MM.1S (cell line): ENCODE data around the gene DHRS7C.

Source experiments
- DNase-seq: peaks from one replicate; pipeline ENCODE4 v3.0.0-alpha.2; 2015
- H2AFZ ChIP-seq: fragments of 300-600 bp; sonication (generic); 2 replicates; pipeline ENCODE4 v1.6.0; 2016; ENCODE audit warnings: antibody characterized with exemption, low read length
- H3F3A ChIP-seq: fragments of 300-600 bp; sonication (generic); 2 replicates; pipeline ENCODE4 v1.6.1; 2016; ENCODE audit warnings: mild to moderate bottlenecking, antibody characterized with exemption, low read length, moderate library complexity, mixed read lengths; ENCODE audit not compliant: insufficient read depth
- H3K27ac ChIP-seq: fragments of 300-600 bp; sonication (generic); 2 replicates; pipeline ENCODE4 v1.5.1; 2016; ENCODE audit warnings: mild to moderate bottlenecking, low read length
- H3K27me3 ChIP-seq: fragments of 300-600 bp; sonication (generic); replicated peaks from 2 replicates; pipeline ENCODE4 v1.6.0; 2016; ENCODE audit warnings: low read length; ENCODE audit not compliant: insufficient read depth
- H3K36me3 ChIP-seq: fragments of 300-600 bp; sonication (generic); replicated peaks from 2 replicates; pipeline ENCODE4 v1.6.1; 2016; ENCODE audit warnings: mild to moderate bottlenecking, low read length, mixed read lengths; ENCODE audit not compliant: insufficient read depth
- H3K4me1 ChIP-seq: fragments of 300-600 bp; sonication (generic); 2 replicates; pipeline ENCODE4 v1.6.1; 2016; ENCODE audit warnings: low read length, mixed read lengths
- H3K4me2 ChIP-seq: fragments of 300-600 bp; sonication (generic); 2 replicates; pipeline ENCODE4 v1.6.0; 2016; ENCODE audit warnings: low read depth, low read length
- H3K4me3 ChIP-seq: fragments of 300-600 bp; sonication (generic); 2 replicates; pipeline ENCODE4 v1.5.1; 2016; ENCODE audit warnings: low read length, mixed read lengths
- H3K79me2 ChIP-seq: fragments of 300-600 bp; sonication (generic); 2 replicates; pipeline ENCODE4 v1.6.1; 2016; ENCODE audit warnings: mixed run types, low read length, mixed read lengths
- H3K9ac ChIP-seq: fragments of 300-600 bp; sonication (generic); 2 replicates; pipeline ENCODE4 v1.6.1; 2016; ENCODE audit warnings: low read length, mixed read lengths
- H3K9me2 ChIP-seq: fragments of 300-600 bp; sonication (generic); replicated peaks from 2 replicates; pipeline ENCODE4 v1.6.1; 2016; ENCODE audit warnings: mild to moderate bottlenecking, low read length, mixed read lengths; ENCODE audit not compliant: insufficient read depth
- H3K9me3 ChIP-seq: fragments of 300-600 bp; sonication (generic); replicated peaks from 2 replicates; pipeline ENCODE4 v1.6.1; 2016; ENCODE audit warnings: mild to moderate bottlenecking, low read length, mixed read lengths; ENCODE audit not compliant: insufficient read depth
- H4K20me1 ChIP-seq: fragments of 300-600 bp; sonication (generic); 2 replicates; pipeline ENCODE4 v1.6.1; 2016; ENCODE audit warnings: mild to moderate bottlenecking, low read length, moderate library complexity, mixed read lengths; ENCODE audit not compliant: insufficient read depth
- EZH2 ChIP-seq: fragments of 300-600 bp; sonication (generic); optimal IDR thresholded peaks from 2 replicates; pipeline ENCODE3; 2017; ENCODE audit warnings: low read depth, mild to moderate bottlenecking, antibody characterized with exemption, low read length, mixed read lengths
- EZH2phosphoT487 ChIP-seq: fragments of 300-600 bp; sonication (generic); IDR thresholded peaks from 2 replicates; pipeline ENCODE4 v1.6.1; 2018; ENCODE audit warnings: antibody characterized with exemption, low read length
- TF ChIP-seq, protein P1 (sequence below): fragments of 300-600 bp; sonication (generic); IDR thresholded peaks from 2 replicates; pipeline ENCODE4 v1.5.1; 2016; ENCODE audit warnings: antibody characterized with exemption, low read length, mixed read lengths

DHRS7C gene

DNA sequence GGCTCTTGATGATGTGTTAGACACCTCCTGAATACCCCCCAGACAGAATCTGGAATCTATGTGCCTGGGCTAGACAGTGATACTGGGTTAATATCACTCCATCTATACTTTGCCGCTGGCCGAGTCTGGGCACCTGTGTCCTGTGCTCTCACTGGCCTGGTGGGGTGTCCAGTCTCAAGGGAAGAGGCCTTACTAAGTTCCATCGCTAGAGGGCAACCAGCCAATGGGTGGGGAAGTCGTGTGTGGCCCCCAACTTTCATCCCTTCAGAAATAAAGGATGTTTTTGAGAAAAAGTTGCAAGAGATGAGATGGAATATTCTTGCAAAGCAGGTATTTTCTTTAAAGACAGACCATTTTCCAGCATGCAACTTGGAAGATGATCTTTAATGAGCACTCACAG is 32.7 kb upstream of the DHRS7C start:
- no peak for DNase-seq
- no peaks in the 10 kb centered on the region for H4K20me1 ChIP-seq
- TF ChIP-seq EZH2phosphoT487 (no peak), EZH2 (no peak)

DNA sequence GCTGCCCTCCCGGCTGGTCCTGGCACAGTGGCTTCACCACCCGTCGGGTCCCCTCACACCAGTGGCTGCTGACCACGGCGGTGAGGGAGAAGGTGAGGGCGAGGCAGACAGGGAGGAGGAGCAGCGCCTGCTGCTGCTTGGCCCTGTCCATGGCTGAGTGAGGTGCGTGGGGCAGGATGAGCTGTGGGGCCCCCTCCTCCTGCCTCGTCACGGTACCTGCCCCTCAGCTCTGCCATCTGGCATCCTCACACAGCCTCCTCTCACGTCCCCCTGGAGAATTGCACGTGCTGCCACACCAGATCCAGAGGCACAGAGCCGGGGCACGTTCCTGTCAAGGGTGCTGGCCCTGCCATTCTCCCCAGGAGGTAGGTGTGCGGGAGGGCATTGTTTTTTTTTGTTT is 30.5 kb upstream of the DHRS7C start, which contains the start of gene GSG1L2:
GSG1L2 (minus strand) TSS at position 159 of the 400 bp plus-strand sequence; CDS start at position 151, 8 bp downstream.
- Histone ChIP-seq H2AFZ (no peak within 1 kb of the TSS), H3K9me2 (no peaks in the 10 kb centered on the region), H3F3A (no peaks in the 10 kb centered on the region), H4K20me1 (no peaks in the 10 kb centered on the region), H3K4me2 (no peak within 1 kb of the TSS), H3K27me3 (no peaks in the 10 kb centered on the region), H3K36me3 (no peaks in the 10 kb centered on the region), H3K79me2 (no peaks in the 10 kb centered on the region), H3K27ac (no peak within 1 kb of the TSS), H3K4me1 (no peaks in the 10 kb centered on the region), H3K9ac (no peak within 1 kb of the TSS), H3K4me3 (no peak within 1 kb of the TSS), H3K9me3 (no peaks in the 10 kb centered on the region)
- DNase-seq = no peak
- no peak for TF ChIP-seq EZH2
- no peak for TF ChIP-seq EZH2phosphoT487
- TF ChIP-seq, protein P1, sequence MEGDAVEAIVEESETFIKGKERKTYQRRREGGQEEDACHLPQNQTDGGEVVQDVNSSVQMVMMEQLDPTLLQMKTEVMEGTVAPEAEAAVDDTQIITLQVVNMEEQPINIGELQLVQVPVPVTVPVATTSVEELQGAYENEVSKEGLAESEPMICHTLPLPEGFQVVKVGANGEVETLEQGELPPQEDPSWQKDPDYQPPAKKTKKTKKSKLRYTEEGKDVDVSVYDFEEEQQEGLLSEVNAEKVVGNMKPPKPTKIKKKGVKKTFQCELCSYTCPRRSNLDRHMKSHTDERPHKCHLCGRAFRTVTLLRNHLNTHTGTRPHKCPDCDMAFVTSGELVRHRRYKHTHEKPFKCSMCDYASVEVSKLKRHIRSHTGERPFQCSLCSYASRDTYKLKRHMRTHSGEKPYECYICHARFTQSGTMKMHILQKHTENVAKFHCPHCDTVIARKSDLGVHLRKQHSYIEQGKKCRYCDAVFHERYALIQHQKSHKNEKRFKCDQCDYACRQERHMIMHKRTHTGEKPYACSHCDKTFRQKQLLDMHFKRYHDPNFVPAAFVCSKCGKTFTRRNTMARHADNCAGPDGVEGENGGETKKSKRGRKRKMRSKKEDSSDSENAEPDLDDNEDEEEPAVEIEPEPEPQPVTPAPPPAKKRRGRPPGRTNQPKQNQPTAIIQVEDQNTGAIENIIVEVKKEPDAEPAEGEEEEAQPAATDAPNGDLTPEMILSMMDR = no peak

More for the DNA sequence above, 32.7 kb upstream of the DHRS7C start:
- no peaks in the 10 kb centered on the region for H3K36me3 ChIP-seq
- H3K9me2 ChIP-seq = no peaks in the 10 kb centered on the region
- H3K79me2 ChIP-seq = no peaks in the 10 kb centered on the region
- H3K9ac ChIP-seq = no peak overlapping the region
- no peaks in the 10 kb centered on the region for H3K27me3 ChIP-seq
- no peaks in the 10 kb centered on the region for H3F3A ChIP-seq
- H3K27ac ChIP-seq = no peak overlapping the region
- H3K4me1 ChIP-seq = no peaks in the 10 kb centered on the region
- H3K4me3 ChIP-seq = no peak overlapping the region
- no peak overlapping the region for H2AFZ ChIP-seq
- no peaks in the 10 kb centered on the region for H3K9me3 ChIP-seq
- no peak overlapping the region for H3K4me2 ChIP-seq

DNA sequence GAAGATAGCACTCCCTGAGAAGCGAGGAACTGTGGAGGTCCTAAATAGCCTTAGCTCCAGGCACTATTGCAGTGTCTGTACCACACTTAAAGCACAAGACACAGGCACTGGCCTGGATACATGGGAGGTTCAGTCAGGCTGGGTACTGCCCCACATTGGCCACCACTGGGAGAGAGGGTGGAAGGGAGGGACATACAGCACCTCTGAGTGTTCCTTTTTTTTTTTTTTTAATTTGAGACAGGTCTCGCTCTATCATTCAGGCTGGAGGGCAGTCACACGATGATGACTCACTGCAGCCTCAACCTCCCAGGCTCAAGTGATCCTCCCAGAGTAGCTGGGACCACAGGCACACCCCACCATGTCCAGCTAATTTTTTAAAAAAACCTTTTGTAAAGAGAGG is 29.1 kb upstream of the DHRS7C start:
- no peaks in the 10 kb centered on the region for H3K9me2 ChIP-seq
- H3K9ac ChIP-seq = no peak overlapping the region
- no peaks in the 10 kb centered on the region for H3K9me3 ChIP-seq
- H2AFZ ChIP-seq = no peak overlapping the region
- no peaks in the 10 kb centered on the region for H3F3A ChIP-seq
- H3K27me3 ChIP-seq = no peaks in the 10 kb centered on the region
- no peak overlapping the region for H3K4me2 ChIP-seq
- TF ChIP-seq EZH2phosphoT487 (no peak), EZH2 (no peak)
- no peak overlapping the region for H3K4me3 ChIP-seq
- H3K27ac ChIP-seq = no peak overlapping the region
- H3K79me2 ChIP-seq = no peaks in the 10 kb centered on the region
- DNase-seq = no peak
- H4K20me1 ChIP-seq = no peaks in the 10 kb centered on the region
- no peaks in the 10 kb centered on the region for H3K4me1 ChIP-seq
- H3K36me3 ChIP-seq = no peaks in the 10 kb centered on the region

DNA sequence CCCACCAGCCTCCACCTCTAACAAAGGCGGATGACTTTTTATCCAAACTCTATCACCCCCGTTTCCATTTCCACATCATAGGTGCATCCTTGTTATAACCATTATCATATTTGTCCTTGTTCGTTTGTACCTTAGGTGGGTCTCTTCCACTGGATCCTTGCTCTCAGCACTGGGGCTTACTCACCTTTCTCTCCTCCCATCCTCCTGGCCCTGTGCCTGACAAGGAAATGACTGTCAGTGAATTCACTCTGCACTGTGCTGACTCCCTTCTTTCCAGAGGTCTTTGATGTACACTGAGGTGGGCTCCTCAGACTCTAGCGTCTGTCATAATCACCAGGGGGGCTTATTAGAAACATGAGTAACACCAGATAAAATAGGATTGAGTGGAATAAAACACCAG is 27.4 kb upstream of the DHRS7C start:
- no peak overlapping the region for H3K4me3 ChIP-seq
- no peaks in the 10 kb centered on the region for H4K20me1 ChIP-seq
- no peaks in the 10 kb centered on the region for H3F3A ChIP-seq
- no peaks in the 10 kb centered on the region for H3K4me1 ChIP-seq
- no peak overlapping the region for H3K27ac ChIP-seq
- no peaks in the 10 kb centered on the region for H3K9me3 ChIP-seq
- no peak for TF ChIP-seq EZH2
- TF ChIP-seq, protein P1 = no peak
- TF ChIP-seq EZH2phosphoT487 = no peak
- no peak overlapping the region for H2AFZ ChIP-seq
- H3K9ac ChIP-seq = no peak overlapping the region
- no peaks in the 10 kb centered on the region for H3K79me2 ChIP-seq
- H3K9me2 ChIP-seq = no peaks in the 10 kb centered on the region
- H3K4me2 ChIP-seq = no peak overlapping the region
- no peaks in the 10 kb centered on the region for H3K27me3 ChIP-seq
- no peak for DNase-seq
- no peaks in the 10 kb centered on the region for H3K36me3 ChIP-seq
